HepG2 (cell line): ENCODE results near the gene CLIP2. TPM values are rescaled to one million over a fixed set of nuclear protein-coding genes. Genes with fewer than 3 reads are reported as not detected.
A peak's percentile ranks its signal among the peaks of the same experiment; 100 is the strongest.

Experiments
- ARID4A ChIP-seq: sonication (generic); formaldehyde crosslinking; IDR thresholded peaks from 2 replicates; pipeline ENCODE4 v1.5.0; 2020; ENCODE audit warnings: mild to moderate bottlenecking, missing genetic modification reagents, borderline replicate concordance
- HBP1 ChIP-seq: IDR thresholded peaks from 2 replicates; pipeline ENCODE4 v1.6.1; 2016; ENCODE audit warnings: low read depth, control low read depth
- HMGXB3 ChIP-seq: sonication (generic); formaldehyde crosslinking; IDR thresholded peaks from 2 replicates; pipeline ENCODE4 v1.4.0; 2020; ENCODE audit warnings: missing genetic modification reagents, borderline replicate concordance
- KLF13 ChIP-seq: sonication (generic); formaldehyde crosslinking; IDR thresholded peaks from 2 replicates; pipeline ENCODE4 v1.4.0; 2020; ENCODE audit warnings: mild to moderate bottlenecking, missing genetic modification reagents
- STAG1 ChIP-seq: sonication (generic); formaldehyde crosslinking; IDR thresholded peaks from 2 replicates; pipeline ENCODE4 v1.4.0; 2020; ENCODE audit warnings: missing genetic modification reagents
- ZBTB7B ChIP-seq: sonication (generic); formaldehyde crosslinking; IDR thresholded peaks from 2 replicates; pipeline ENCODE4 v1.4.0; 2020; ENCODE audit warnings: missing genetic modification reagents
- ZNF382 ChIP-seq: sonication (generic); formaldehyde crosslinking; IDR thresholded peaks from 2 replicates; pipeline ENCODE4 v1.5.0; 2020; ENCODE audit warnings: missing genetic modification reagents, mild to moderate bottlenecking, borderline replicate concordance
- ZNF672 ChIP-seq: sonication (generic); formaldehyde crosslinking; IDR thresholded peaks from 2 replicates; pipeline ENCODE4 v1.8.1; 2022; ENCODE audit warnings: missing genetic modification reagents
- polyA plus RNA-seq, 8 experiments: library from polyadenylated mRNA; depleted of rRNA in 3 of 8; stranded (reverse) in 7 of 8; unstranded in 1 of 8; fragments of >200 nt; fragmentation: Illumina TruSeq in 4 of 8; extraction: Trizol in 4 of 8; gene quantifications; 2 replicates each; pipeline versions ENCODE4 v1.2.1 to v1.2.3, GENCODE V29; 2011 to 2016; ENCODE audit warnings: low read depth in 4 of 8, missing spikeins in 1 of 8, mixed read lengths in 1 of 8; ENCODE audit not compliant: insufficient read depth in 1 of 8
- total RNA-seq, 5 experiments: library from RNA; depleted of rRNA; stranded (reverse); fragments of >200 nt; fragmentation: Illumina TruSeq; extraction: Trizol; gene quantifications; 2 replicates each; pipeline ENCODE4 v1.2.3, GENCODE V29; 2016; ENCODE audit warnings: low read depth in 1 of 5
- TF ChIP-seq, protein P1 (sequence below): IDR thresholded peaks from 2 replicates; pipeline ENCODE4 v1.6.1; 2012; ENCODE audit warnings: low read depth, low read length, improper control_type of control experiment
- TF ChIP-seq, protein P2 (sequence below): sonication (generic); formaldehyde crosslinking; IDR thresholded peaks from 2 replicates; pipeline ENCODE4 v1.5.0; 2020; ENCODE audit warnings: mild to moderate bottlenecking, missing genetic modification reagents
- TF ChIP-seq, protein P3 (sequence below): sonication (generic); formaldehyde crosslinking; IDR thresholded peaks from 2 replicates; pipeline ENCODE4 v1.8.1; 2023; ENCODE audit warnings: missing genetic modification reagents, mild to moderate bottlenecking, borderline replicate concordance

CLIP2 gene
- total and polyA plus RNA-seq, 2 of the 13 experiments (the other 11 are each of a cell fraction or from before 2014, with no cell fraction given), result 6.5 to 17.4 TPM

DNA sequence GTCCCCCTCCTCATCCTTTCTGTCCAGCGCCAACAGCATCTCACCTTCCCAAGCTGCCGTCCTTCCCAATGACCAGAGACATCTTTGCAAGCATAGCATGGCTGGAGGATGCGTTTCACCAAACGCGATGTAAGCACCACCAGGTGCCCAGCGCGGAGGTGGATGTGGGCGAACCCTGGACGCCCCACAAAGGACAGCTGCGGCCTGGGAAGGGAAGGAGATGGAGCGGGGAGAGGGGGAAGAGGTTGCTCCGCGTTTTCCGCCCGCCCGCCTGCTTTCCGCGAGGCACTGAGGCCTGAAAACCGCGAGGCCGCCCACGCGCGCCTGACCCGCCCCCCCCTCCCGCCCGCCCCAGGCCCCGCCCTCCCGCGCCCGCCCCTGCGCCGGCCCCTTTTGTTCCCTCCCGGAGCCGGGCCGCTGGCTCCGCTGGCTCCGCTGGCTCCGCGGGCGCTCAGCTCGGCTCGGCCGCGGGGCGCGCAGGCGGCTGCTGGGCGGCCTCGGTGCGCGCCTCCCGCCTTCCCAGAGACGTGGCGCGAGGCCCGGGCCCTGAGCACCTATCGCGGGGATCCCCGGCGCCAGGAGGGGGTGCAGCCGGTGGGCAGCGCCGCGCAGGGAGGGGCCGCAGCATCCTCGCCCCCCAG is at the start of gene CLIP2 (continued):
- TF ChIP-seq HMGXB3 (CRISPR knock-in tag), result no peak
- TF ChIP-seq ZNF382, result no peak
- TF ChIP-seq, protein P1, sequence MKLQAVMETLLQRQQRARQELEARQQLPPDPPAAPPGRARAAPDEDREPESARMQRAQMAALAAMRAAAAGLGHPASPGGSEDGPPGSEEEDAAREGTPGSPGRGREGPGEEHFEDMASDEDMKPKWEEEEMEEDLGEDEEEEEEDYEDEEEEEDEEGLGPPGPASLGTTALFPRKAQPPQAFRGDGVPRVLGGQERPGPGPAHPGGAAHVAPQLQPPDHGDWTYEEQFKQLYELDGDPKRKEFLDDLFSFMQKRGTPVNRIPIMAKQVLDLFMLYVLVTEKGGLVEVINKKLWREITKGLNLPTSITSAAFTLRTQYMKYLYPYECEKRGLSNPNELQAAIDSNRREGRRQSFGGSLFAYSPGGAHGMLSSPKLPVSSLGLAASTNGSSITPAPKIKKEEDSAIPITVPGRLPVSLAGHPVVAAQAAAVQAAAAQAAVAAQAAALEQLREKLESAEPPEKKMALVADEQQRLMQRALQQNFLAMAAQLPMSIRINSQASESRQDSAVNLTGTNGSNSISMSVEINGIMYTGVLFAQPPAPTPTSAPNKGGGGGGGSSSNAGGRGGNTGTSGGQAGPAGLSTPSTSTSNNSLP, result no peak
- no peak for TF ChIP-seq ARID4A
- TF ChIP-seq STAG1, result no peak
- TF ChIP-seq, protein P2, sequence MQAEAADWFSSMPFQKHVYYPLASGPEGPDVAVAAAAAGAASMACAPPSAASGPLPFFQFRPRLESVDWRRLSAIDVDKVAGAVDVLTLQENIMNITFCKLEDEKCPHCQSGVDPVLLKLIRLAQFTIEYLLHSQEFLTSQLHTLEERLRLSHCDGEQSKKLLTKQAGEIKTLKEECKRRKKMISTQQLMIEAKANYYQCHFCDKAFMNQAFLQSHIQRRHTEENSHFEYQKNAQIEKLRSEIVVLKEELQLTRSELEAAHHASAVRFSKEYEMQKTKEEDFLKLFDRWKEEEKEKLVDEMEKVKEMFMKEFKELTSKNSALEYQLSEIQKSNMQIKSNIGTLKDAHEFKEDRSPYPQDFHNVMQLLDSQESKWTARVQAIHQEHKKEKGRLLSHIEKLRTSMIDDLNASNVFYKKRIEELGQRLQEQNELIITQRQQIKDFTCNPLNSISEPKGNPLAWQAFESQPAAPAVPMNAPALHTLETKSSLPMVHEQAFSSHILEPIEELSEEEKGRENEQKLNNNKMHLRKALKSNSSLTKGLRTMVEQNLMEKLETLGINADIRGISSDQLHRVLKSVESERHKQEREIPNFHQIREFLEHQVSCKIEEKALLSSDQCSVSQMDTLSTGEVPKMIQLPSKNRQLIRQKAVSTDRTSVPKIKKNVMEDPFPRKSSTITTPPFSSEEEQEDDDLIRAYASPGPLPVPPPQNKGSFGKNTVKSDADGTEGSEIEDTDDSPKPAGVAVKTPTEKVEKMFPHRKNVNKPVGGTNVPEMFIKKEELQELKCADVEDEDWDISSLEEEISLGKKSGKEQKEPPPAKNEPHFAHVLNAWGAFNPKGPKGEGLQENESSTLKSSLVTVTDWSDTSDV (CRISPR knock-in tag), result no peak
- TF ChIP-seq, protein P3, sequence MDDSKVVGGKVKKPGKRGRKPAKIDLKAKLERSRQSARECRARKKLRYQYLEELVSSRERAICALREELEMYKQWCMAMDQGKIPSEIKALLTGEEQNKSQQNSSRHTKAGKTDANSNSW, result no peak
- no peak for TF ChIP-seq ZBTB7B (CRISPR knock-in tag)
- TF ChIP-seq KLF13 (CRISPR knock-in tag), result no peak
- TF ChIP-seq ZNF672 (CRISPR knock-in tag), result peak; percentile 69; the same call in 1 of the 2 replicates
- TF ChIP-seq HBP1 (CRISPR knock-in tag), result 0 out of 2 replicates have a peak, but pooled peaks have one; percentile 25
